ENCODE results near the gene DPYD.

Gene DPYD

GRCh38 chr1:97824200-97824599 lies 96.6 kb downstream of the DPYD start:
- H3K4me2 ChIP-seq (ENCODE audit: low read depth, low read length) = no peak overlapping the region
- no peaks in the 10 kb centered on the region for H3K4me1 ChIP-seq (ENCODE audit: low read length)
- H3K27ac ChIP-seq (ENCODE audit: low read length) = no peak overlapping the region
- H3K4me3 ChIP-seq (ENCODE audit: low read length) = no peak overlapping the region
- no peaks in the 10 kb centered on the region for H3K27me3 ChIP-seq (replicated peaks; ENCODE audit: insufficient read depth, low read length)
- no peaks in the 10 kb centered on the region for H3K79me2 ChIP-seq (ENCODE audit: low read length)
- no peaks in the 10 kb centered on the region for H3K36me3 ChIP-seq (replicated peaks; ENCODE audit: insufficient read depth, low read length)
- no peaks in the 10 kb centered on the region for H3K9me3 ChIP-seq (replicated peaks; ENCODE audit: insufficient read depth, low read length)
- no peak overlapping the region for H3K9ac ChIP-seq (ENCODE audit: low read length)
- TF ChIP-seq EZH2 (optimal IDR thresholded peaks at IDR 0.05; ENCODE audit: low read depth, low read length) (no peak), EZH2phosphoT487 (IDR thresholded peaks at IDR 0.05; ENCODE audit: low read length) (no peak), CTCF (IDR thresholded peaks at IDR 0.05; ENCODE audit: low read length) (no peak)
- H2AFZ ChIP-seq (ENCODE audit: low read length) = no peak overlapping the region
- no peaks in the 10 kb centered on the region for H3F3A ChIP-seq (ENCODE audit: insufficient read depth, low read length)
- H4K20me1 ChIP-seq (ENCODE audit: insufficient read depth, low read length) = no peaks in the 10 kb centered on the region
- DNase-seq = no peak
- H3K9me2 ChIP-seq (replicated peaks; ENCODE audit: insufficient read depth, low read length) = no peaks in the 10 kb centered on the region

- TF ChIP-seq EZH2 (optimal IDR thresholded peaks at IDR 0.05; ENCODE audit: low read depth, low read length) = no peak
- TF ChIP-seq EZH2phosphoT487 (IDR thresholded peaks at IDR 0.05; ENCODE audit: low read length) = no peak
- TF ChIP-seq CTCF (IDR thresholded peaks at IDR 0.05; ENCODE audit: low read length) = peak; percentile 47
- Histone ChIP-seq H3F3A (ENCODE audit: insufficient read depth, low read length) (no peaks in the 10 kb centered on the region), H3K4me3 (ENCODE audit: low read length) (no peak overlapping the region), H3K9me2 (replicated peaks; ENCODE audit: insufficient read depth, low read length) (no peaks in the 10 kb centered on the region), H3K4me2 (ENCODE audit: low read depth, low read length) (no peak overlapping the region), H3K27ac (ENCODE audit: low read length) (no peak overlapping the region), H3K4me1 (ENCODE audit: low read length) (no peaks in the 10 kb centered on the region), H3K27me3 (replicated peaks; ENCODE audit: insufficient read depth, low read length) (no peaks in the 10 kb centered on the region), H2AFZ (ENCODE audit: low read length) (no peak overlapping the region), H3K79me2 (ENCODE audit: low read length) (no peaks in the 10 kb centered on the region), H3K36me3 (replicated peaks; ENCODE audit: insufficient read depth, low read length) (no peaks in the 10 kb centered on the region), H4K20me1 (ENCODE audit: insufficient read depth, low read length) (no peaks in the 10 kb centered on the region), H3K9me3 (replicated peaks; ENCODE audit: insufficient read depth, low read length) (no peaks in the 10 kb centered on the region), H3K9ac (ENCODE audit: low read length) (no peak overlapping the region)
- DNase-seq = peak; percentile 42
Observed at GRCh38 chr1:97820470-97821188, 100.2 kb downstream of the DPYD start.

- no peak overlapping the region for H2AFZ ChIP-seq (ENCODE audit: low read length)
- no peak for DNase-seq
- H3K9me3 ChIP-seq (replicated peaks; ENCODE audit: insufficient read depth, low read length) = no peaks in the 10 kb centered on the region
- H3K27ac ChIP-seq (ENCODE audit: low read length) = no peak overlapping the region
- H3K36me3 ChIP-seq (replicated peaks; ENCODE audit: insufficient read depth, low read length) = no peaks in the 10 kb centered on the region
- no peaks in the 10 kb centered on the region for H3K27me3 ChIP-seq (replicated peaks; ENCODE audit: insufficient read depth, low read length)
- no peaks in the 10 kb centered on the region for H3K79me2 ChIP-seq (ENCODE audit: low read length)
- no peak overlapping the region for H3K4me3 ChIP-seq (ENCODE audit: low read length)
- H3K9ac ChIP-seq (ENCODE audit: low read length) = no peak overlapping the region
- no peaks in the 10 kb centered on the region for H3K9me2 ChIP-seq (replicated peaks; ENCODE audit: insufficient read depth, low read length)
- H3F3A ChIP-seq (ENCODE audit: insufficient read depth, low read length) = 0 out of 2 replicates have a peak, but pooled peaks cover 2% of the 10 kb centered on the region
- H3K4me1 ChIP-seq (ENCODE audit: low read length) = no peaks in the 10 kb centered on the region
- H4K20me1 ChIP-seq (ENCODE audit: insufficient read depth, low read length) = no peaks in the 10 kb centered on the region
- TF ChIP-seq EZH2phosphoT487 (IDR thresholded peaks at IDR 0.05; ENCODE audit: low read length) (no peak), EZH2 (optimal IDR thresholded peaks at IDR 0.05; ENCODE audit: low read depth, low read length) (no peak), CTCF (IDR thresholded peaks at IDR 0.05; ENCODE audit: low read length) (no peak)
- H3K4me2 ChIP-seq (ENCODE audit: low read depth, low read length) = no peak overlapping the region
Observed at GRCh38 chr1:97816927-97817326, 103.9 kb downstream of the DPYD start.
